Adrenal gland (tissue), 12 donors: Measurements from ENCODE around the gene FAM180A. TPM values are rescaled to one million over a fixed set of nuclear protein-coding genes. Genes with fewer than 3 reads are reported as not detected.

Experiments used
- DNase-seq, 7 donors: peaks; one replicate each; pipeline ENCODE4 v3.0.0-alpha.2; 2019 to 2020
- H3K27ac ChIP-seq, 5 donors: fragments of 200-600 bp; sonication (generic) in 4 of 5; 1 replicate in 3 of 5; 2 replicates in 2 of 5; pipeline versions ENCODE4 v1.5.1 to v1.8.0; 2016 to 2020; ENCODE audit warnings: mild to moderate bottlenecking in 1 of 5
- H3K27me3 ChIP-seq: fragments of 200-600 bp; 2 replicates; pipeline ENCODE4 v1.8.0; 2021
- H3K36me3 ChIP-seq, 2 donors: fragments of 200-600 bp; replicated peaks in 1 of 2; 1 replicate in 1 of 2; 2 replicates in 1 of 2; pipeline versions ENCODE4 v1.5.1 to v1.8.0; 2018 to 2022
- H3K4me1 ChIP-seq, 2 donors: fragments of 200-600 bp; replicated peaks in 1 of 2; 1 replicate in 1 of 2; 2 replicates in 1 of 2; pipeline versions ENCODE4 v1.5.1 to v1.8.0; 2018 to 2021
- H3K4me3 ChIP-seq, 4 donors: fragments of 200-600 bp; sonication (generic) in 3 of 4; one replicate each; pipeline ENCODE4 v1.5.1; 2016 to 2018
- H3K9me3 ChIP-seq, 3 donors: fragments of 200-600 bp; sonication (generic) in 1 of 3; replicated peaks in 1 of 3; 1 replicate in 2 of 3; 2 replicates in 1 of 3; pipeline versions ENCODE4 v1.5.1 to v1.8.0; 2016 to 2021
- CTCF ChIP-seq, 6 experiments: fragments of 450-650 bp in 4 of 6; fragments of 200-600 bp in 2 of 6; sonication (generic) in 1 of 6; IDR thresholded peaks; 1 replicate in 5 of 6; 2 replicates in 1 of 6; pipeline versions ENCODE4 v1.5.1 to v1.8.0; 2016 to 2021; ENCODE audit warnings: antibody characterized with exemption in 6 of 6, mild to moderate bottlenecking in 2 of 6, moderate library complexity in 1 of 6
- POLR2A ChIP-seq, 2 donors: fragments of 450-650 bp; IDR thresholded peaks; one replicate each; pipeline ENCODE4 v1.6.1; 2017; ENCODE audit warnings: antibody characterized with exemption in 2 of 2, mild to moderate bottlenecking in 2 of 2, moderate library complexity in 1 of 2
- WGBS, 4 donors: extraction: QIAGEN DNeasy Blood & Tissue Kit in 2 of 4; methylation state at CpG; one replicate each; pipeline versions ENCODE4 v1.1.5 to v1.1.7; 2013 to 2017; 5-methylcytosine and 5-hydroxymethylcytosine counted together
- intact Hi-C, 2 donors: fragments of 100-400 bp; cut with DNase I; formaldehyde crosslinking; loops; one replicate each; pipeline versions ENCODE4 v1.14.1 to v1.15.0; 2022 to 2023
- polyA plus RNA-seq, 3 donors: library from polyadenylated mRNA; stranded (reverse); fragments of 200-250 nt in 2 of 3; fragments of 350-450 nt in 1 of 3; fragmentation: Illumina TruSeq in 1 of 3; extraction: RNeasy Lipid Tissue Mini Kit (QIAGEN cat#74804) in 1 of 3; gene quantifications; one replicate each; pipeline ENCODE4 v1.2.3, GENCODE V29; 2013 to 2014
- total RNA-seq, 9 donors: library from RNA; depleted of rRNA in 4 of 9; stranded (reverse); fragments of >200 nt in 4 of 9; fragments of 120-200 nt in 1 of 9; fragmentation: NEBNext Ultra II Directional in 1 of 9; extraction: Animal tissue kit (Norgen Biotek cat#: 25700) in 1 of 9; gene quantifications; one replicate each; pipeline versions ENCODE4 v1.1.0 to v1.2.4, GENCODE V29; 2013 to 2023
- donor health status: healthy with polysubstance abuse.
- donor health status: Bipolar disorder and iron deficiency.
- donor health status: DM: yes; HTN: yes; CAD: no.
- donor health status: DM: no; HTN: no; CAD: no.
- donor health status: DM: no; HTN: no; CAD: no.
- donor health status: DM: yes; HTN: yes; CAD: no.

The FAM180A gene
- total and polyA plus RNA-seq, 12 donors = 0.17 to 20.4 (median 4.0) TPM

DNA sequence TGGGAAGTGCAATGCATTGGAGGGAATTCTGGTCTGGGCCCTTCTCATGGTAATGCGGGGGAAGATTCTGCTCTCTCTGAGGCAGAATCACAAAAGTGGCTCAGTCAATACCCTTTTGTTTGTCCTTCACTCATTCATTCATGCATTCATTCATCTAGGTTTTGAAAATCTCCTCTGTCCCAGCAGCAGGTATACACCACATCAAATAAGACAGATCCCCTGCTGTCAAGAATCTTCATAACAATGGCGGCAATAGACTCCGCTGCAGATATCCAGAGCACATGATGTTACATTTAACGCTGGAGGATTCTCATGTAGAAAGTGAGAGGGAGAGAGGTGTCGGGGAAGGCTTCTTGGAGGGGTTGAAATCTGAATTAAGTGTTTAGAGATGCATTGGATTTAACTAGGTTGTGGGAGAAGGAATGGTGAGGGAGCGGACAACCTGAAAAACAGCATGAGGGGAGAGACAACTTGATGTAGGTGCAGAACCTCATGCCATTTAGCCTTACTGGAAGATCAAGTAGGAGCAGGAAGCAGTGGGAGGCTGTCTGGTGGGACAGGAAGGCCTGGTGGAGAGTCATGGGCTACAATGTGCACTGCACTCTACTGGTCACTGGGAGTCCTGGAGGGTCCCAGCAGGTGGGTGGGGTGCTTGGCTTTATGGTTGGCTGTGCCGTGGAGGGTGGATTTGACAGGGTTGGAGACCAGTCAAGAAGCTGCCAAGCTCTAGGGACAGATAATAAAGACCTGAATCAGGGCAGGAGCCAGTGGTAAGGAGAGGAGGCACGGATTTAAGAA, 5.2 kb upstream of the FAM180A start:
- DNase-seq = no peak
- Histone ChIP-seq H3K9me3 (no peaks in the 10 kb centered on the region), H3K36me3 (no peaks in the 10 kb centered on the region), H3K27me3 (no peaks in the 10 kb centered on the region), H3K4me3 (no peak overlapping the region), H3K27ac (no peak overlapping the region), H3K4me1 (no peaks in the 10 kb centered on the region)
- 86 to 94% (median 88%) methylated on average over 8 of the region's 8 CpGs for WGBS, 4 donors
- intact Hi-C loops = no loop called here
- TF ChIP-seq CTCF (IDR thresholded peaks at IDR 0.05) (no peak), POLR2A (IDR thresholded peaks at IDR 0.05) (no peak)

- intact Hi-C loops = no loop called here
- TF ChIP-seq CTCF (IDR thresholded peaks at IDR 0.05) = no peak
- no peak for TF ChIP-seq POLR2A (IDR thresholded peaks at IDR 0.05)
- 86 to 91% (median 91%) methylated on average over 8 of the region's 8 CpGs for WGBS, 4 donors
- no peak overlapping the region for H3K4me3 ChIP-seq
- peak overlapping the region in 1 of 5 donors; percentile 10 for H3K27ac ChIP-seq
- no peaks in the 10 kb centered on the region for H3K36me3 ChIP-seq
- H3K4me1 ChIP-seq = peaks cover 0 to 4% of the 10 kb centered on the region in 2 donors
- H3K9me3 ChIP-seq = no peaks in the 10 kb centered on the region
- no peaks in the 10 kb centered on the region for H3K27me3 ChIP-seq
- DNase-seq = no peak
Measured at GRCh38 chr7:135747366-135747765, 1.2 kb downstream of the FAM180A start.

GRCh38 chr7:135745703-135746312, 2.8 kb downstream of the FAM180A start:
- no peaks in the 10 kb centered on the region for H3K27me3 ChIP-seq
- TF ChIP-seq CTCF (IDR thresholded peaks at IDR 0.05) (no peak), POLR2A (IDR thresholded peaks at IDR 0.05) (peak in 1 of 2 donors; percentile 39)
- no peaks in the 10 kb centered on the region for H3K9me3 ChIP-seq
- H3K4me1 ChIP-seq = peaks cover 0 to 4% of the 10 kb centered on the region in 2 donors
- no peaks in the 10 kb centered on the region for H3K36me3 ChIP-seq
- WGBS, 4 donors = 34 to 43% (median 37%) methylated on average over 9 of the region's 9 CpGs
- peak; percentile 83 to 95 (median 90) for DNase-seq
- H3K27ac ChIP-seq = peak overlapping the region in 3 of 5 donors; percentile 58 to 86 (median 62)
- H3K4me3 ChIP-seq = peak overlapping the region in 1 of 4 donors; percentile 11
- intact Hi-C loops = no loop called here

DNA sequence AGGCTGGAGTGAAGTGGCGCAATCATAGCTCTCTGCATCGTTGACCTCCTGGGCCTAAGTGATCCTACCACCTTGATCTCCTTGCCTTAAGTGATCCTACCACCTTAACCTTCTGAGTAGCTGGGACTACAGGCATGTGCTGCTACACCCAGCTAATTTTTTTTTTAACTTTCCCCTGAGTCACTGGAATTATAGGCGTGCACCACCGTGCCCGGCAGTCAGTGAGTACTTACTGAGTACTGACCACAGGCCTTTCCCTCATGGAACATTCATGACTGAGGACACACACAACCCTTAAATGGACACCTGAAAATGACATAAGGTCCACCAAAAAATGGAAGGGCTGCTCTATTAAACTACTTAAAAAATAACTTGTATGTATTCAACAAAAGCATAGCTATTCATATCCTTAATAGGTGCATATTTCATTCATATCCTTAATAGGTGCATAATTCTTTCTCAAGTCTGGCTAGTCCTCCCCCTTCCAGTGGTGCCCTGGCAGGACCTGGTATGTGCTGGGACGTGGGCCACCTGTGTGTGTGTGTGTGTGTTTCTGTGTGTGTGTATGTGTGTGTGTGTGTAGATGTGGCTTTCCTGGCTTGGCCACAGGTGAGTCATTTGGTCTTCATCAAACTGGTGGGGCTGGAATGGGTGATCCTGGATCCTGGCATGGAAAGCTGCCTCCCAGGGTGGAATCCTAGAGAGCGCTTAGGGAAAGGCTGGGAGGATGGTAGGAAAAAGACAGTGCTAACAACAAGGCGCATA, 3.5 kb downstream of the FAM180A start:
- Histone ChIP-seq H3K27me3 (no peaks in the 10 kb centered on the region), H3K4me1 (peaks cover 0 to 4% of the 10 kb centered on the region in 2 donors), H3K9me3 (no peaks in the 10 kb centered on the region), H3K4me3 (peak overlapping the region in 1 of 4 donors; percentile 11), H3K36me3 (no peaks in the 10 kb centered on the region), H3K27ac (peak overlapping the region in 3 of 5 donors; percentile 58 to 86 (median 62))
- WGBS, 4 donors = 91 to 94% (median 92%) methylated on average over 8 of the region's 8 CpGs
- no peak for TF ChIP-seq CTCF (IDR thresholded peaks at IDR 0.05)
- no peak for TF ChIP-seq POLR2A (IDR thresholded peaks at IDR 0.05)
- intact Hi-C loops = no loop called here
- DNase-seq = peak in 1 of 7 donors; percentile 14
